K562 (cell line): ENCODE results near the gene AP2M1. TPM values are rescaled to one million over a fixed set of nuclear protein-coding genes. Genes with fewer than 3 reads are reported as not detected.

ENCODE experiments used
- ATAC-seq: fragments of 200-7000 bp; cut with Tn5 transposase; 3 replicates; pipeline ENCODE4 v1.9.1; 2020; ENCODE audit warnings: moderate library complexity
- BruUV-seq: library from RNA; stranded (reverse); fragments of 400-500 nt; replicated peaks from 2 replicates; lab custom pipeline; 2021; lab: Mats Ljungman, UMichigan
- CTCF ChIA-PET: fragments of 300-600 bp; formaldehyde crosslinking; extraction: SDS; loops from one replicate; lab custom pipeline; 2021; ENCODE audit warnings: low intra/inter-chr PET ratio; lab: Yijun Ruan, JAX
- POLR2A ChIA-PET: fragments of 300-600, 350-650 bp; sonication (Branson Sonifier 250); formaldehyde crosslinking; extraction: SDS; loops from one replicate; lab custom pipeline; 2021; ENCODE audit warnings: antibody characterized with exemption, inconsistent platforms; lab: Yijun Ruan, JAX
- DNase-seq, 4 experiments: peaks; one replicate each; pipeline versions ENCODE4 v3.0.0 to v3.0.0-alpha.2; 2011 to 2018; ENCODE audit warnings: low spot score in 3 of 4, mixed read lengths in 3 of 4; ENCODE audit errors: extremely low read depth in 1 of 4
- FAIRE-seq: peaks from 2 replicates; lab custom pipeline; 2011; peaks lifted over from hg19 to GRCh38; lab: Jason Lieb, UNC
- H2AFZ ChIP-seq: 2 replicates; pipeline ENCODE4 v1.6.0; 2011; ENCODE audit warnings: low read depth, low read length, control low read depth, inconsistent platforms
- H3K27ac ChIP-seq: fragments of 200-600 bp; 3 replicates; pipeline ENCODE4 v1.8.0; 2011; ENCODE audit warnings: low read depth, mild to moderate bottlenecking, control low read depth, inconsistent platforms, low read length, moderate library complexity, mixed read lengths; ENCODE audit errors: extremely low read depth
- H3K27me3 ChIP-seq, 2 experiments: fragments of 300-600 bp in 1 of 2; 2 replicates in 1 of 2; 3 replicates in 1 of 2; pipeline versions ENCODE4 v1.6.0 to v1.8.0; 2011; ENCODE audit warnings: inconsistent platforms in 2 of 2, low read length in 2 of 2, mild to moderate bottlenecking in 1 of 2, mixed read lengths in 1 of 2, moderate library complexity in 1 of 2; ENCODE audit not compliant: control insufficient read depth in 2 of 2, insufficient read depth in 2 of 2
- H3K36me3 ChIP-seq: fragments of 300-600 bp; 3 replicates; pipeline ENCODE4 v1.8.0; 2011; ENCODE audit warnings: mild to moderate bottlenecking, low read length, inconsistent platforms; ENCODE audit not compliant: control insufficient read depth, insufficient read depth
- H3K4me1 ChIP-seq, 2 experiments: fragments of 200-600 bp in 1 of 2; replicated peaks in 1 of 2; 2 replicates in 1 of 2; 3 replicates in 1 of 2; pipeline versions ENCODE4 v1.5.1 to v1.8.0; 2011; ENCODE audit warnings: inconsistent platforms in 2 of 2, low read length in 2 of 2, mild to moderate bottlenecking in 1 of 2, mixed read lengths in 1 of 2, moderate library complexity in 1 of 2; ENCODE audit not compliant: control insufficient read depth in 2 of 2, insufficient read depth in 2 of 2
- H3K4me2 ChIP-seq: 2 replicates; pipeline ENCODE4 v1.6.1; 2011; ENCODE audit warnings: low read length, control low read depth, inconsistent platforms, mixed read lengths; ENCODE audit not compliant: insufficient read depth
- H3K4me3 ChIP-seq: fragments of 200-600 bp; sonication (generic), shearing (Covaris generic); 2 replicates; pipeline ENCODE4 v1.5.1; 2016; ENCODE audit warnings: control low read depth, inconsistent platforms
- H3K79me2 ChIP-seq: fragments of 200-600 bp; 3 replicates; pipeline ENCODE4 v1.8.0; 2011; ENCODE audit warnings: low read length, inconsistent platforms; ENCODE audit not compliant: control insufficient read depth, insufficient read depth
- H3K9ac ChIP-seq, 2 experiments: 2 replicates each; pipeline versions ENCODE4 v1.6.0 to v1.6.1; 2011; ENCODE audit warnings: low read depth in 2 of 2, low read length in 2 of 2, control low read depth in 1 of 2, inconsistent platforms in 1 of 2, mild to moderate bottlenecking in 1 of 2, mixed read lengths in 1 of 2; ENCODE audit not compliant: insufficient read depth in 1 of 2
- H3K9me1 ChIP-seq: one replicate; pipeline ENCODE4 v1.6.0; 2011; ENCODE audit warnings: inconsistent platforms, mild to moderate bottlenecking, low read length, moderate library complexity; ENCODE audit not compliant: control insufficient read depth, insufficient read depth
- H3K9me3 ChIP-seq: replicated peaks from 2 replicates; pipeline ENCODE4 v1.5.1; 2011; ENCODE audit warnings: low read depth, low read length, inconsistent platforms; ENCODE audit not compliant: control insufficient read depth, insufficient read depth
- H4K20me1 ChIP-seq: replicated peaks from 2 replicates; pipeline ENCODE4 v1.6.1; 2011; ENCODE audit warnings: low read length, inconsistent platforms, mixed read lengths; ENCODE audit not compliant: control insufficient read depth, insufficient read depth
- CHD1 ChIP-seq: fragments of 200-600 bp; sonication (generic); IDR thresholded peaks from one replicate; pipeline ENCODE4 v1.6.1; 2012; ENCODE audit warnings: mild to moderate bottlenecking, moderate library complexity, low read length, inconsistent platforms
- NFYB ChIP-seq: IDR thresholded peaks from 2 replicates; pipeline ENCODE4 v1.6.1; 2011; ENCODE audit warnings: mild to moderate bottlenecking, moderate library complexity; ENCODE audit not compliant: insufficient read length; ENCODE audit errors: extremely low read depth
- PHB ChIP-seq: fragments of 250-450 bp; sonication (Bioruptor Pico); IDR thresholded peaks from 2 replicates; pipeline ENCODE4 v1.5.0; 2021
- RBFOX2 ChIP-seq: fragments of 200-400 bp; formaldehyde crosslinking; IDR thresholded peaks from 2 replicates; pipeline ENCODE4 v1.6.1; 2017; ENCODE audit warnings: low read depth, mild to moderate bottlenecking, low read length, moderate library complexity
- RBM15 ChIP-seq: fragments of 200-400 bp; formaldehyde crosslinking; IDR thresholded peaks from 2 replicates; pipeline ENCODE4 v1.6.1; 2018; ENCODE audit warnings: mild to moderate bottlenecking, low read length, moderate library complexity; ENCODE audit not compliant: insufficient read depth
- RUNX1 ChIP-seq: sonication (generic); IDR thresholded peaks from 2 replicates; pipeline ENCODE4 v1.6.1; 2016; ENCODE audit warnings: antibody characterized with exemption, low read depth
- SLC30A9 ChIP-seq: fragments of 250-450 bp; sonication (Bioruptor Pico); IDR thresholded peaks from 2 replicates; pipeline ENCODE4 v1.8.0; 2022; ENCODE audit warnings: mild to moderate bottlenecking, moderate library complexity
- TFAM ChIP-seq: fragments of 250-450 bp; sonication (Bioruptor Pico); conservative IDR thresholded peaks from 2 replicates; pipeline ENCODE4 v1.5.0; 2021; ENCODE audit warnings: mild to moderate bottlenecking, moderate library complexity
- ZNF134 ChIP-seq: fragments of 250-450 bp; sonication (Bioruptor Pico); conservative IDR thresholded peaks from 2 replicates; pipeline ENCODE4 v1.4.0; 2020
- ZNF24 ChIP-seq: fragments of 450-650 bp; IDR thresholded peaks from 2 replicates; pipeline ENCODE4 v1.6.1; 2016
- WGBS: fragments of 100-300 bp; shearing (Covaris generic); methylation state at CpG from one replicate; pipeline ENCODE4 v1.1.6; 2016; ENCODE audit warnings: low coverage, mixed read lengths; ENCODE audit not compliant: insufficient coverage; ENCODE audit errors: missing lambda C conversion rate; 5-methylcytosine and 5-hydroxymethylcytosine counted together
- in situ Hi-C: fragments of 300-500 bp; cut with MboI; formaldehyde crosslinking; loops from 4 replicates; pipeline ENCODE4 v1.15.0; 2018; ENCODE audit warnings: inconsistent platforms, mixed read lengths
- intact Hi-C: fragments of 100-400 bp; cut with micrococcal nuclease; formaldehyde crosslinking; loops from 2 replicates; pipeline ENCODE4 v1.14.2; 2022
- polyA plus RNA-seq, 8 experiments: library from polyadenylated mRNA; depleted of rRNA in 4 of 8; stranded (reverse) in 5 of 8; unstranded in 3 of 8; fragments of >200 nt; fragmentation: Nextera tagmentation in 2 of 8; fragmentation: Illumina TruSeq in 1 of 8; extraction: Ambion mirVana in 2 of 8; extraction: Trizol in 1 of 8; gene quantifications; 2 replicates each; pipeline versions ENCODE4 v1.2.1 to v1.2.3, GENCODE V29; 2011 to 2014; ENCODE audit warnings: inconsistent platforms in 1 of 8, missing spikeins in 1 of 8
- total RNA-seq, 7 experiments: library from RNA; depleted of rRNA in 6 of 7; stranded (reverse); fragments of >200 nt in 6 of 7; fragmentation: Illumina TruSeq in 2 of 7; extraction: Trizol in 2 of 7; gene quantifications; 2 replicates each; pipeline versions ENCODE4 v1.2.1 to v1.2.3, GENCODE V29; 2011 to 2021; ENCODE audit warnings: low replicate concordance in 1 of 7
- TF ChIP-seq, protein P1 (sequence below): fragments of 250-450 bp; sonication (Bioruptor Pico); IDR thresholded peaks from 2 replicates; pipeline ENCODE4 v1.5.0; 2021; ENCODE audit warnings: mild to moderate bottlenecking, moderate library complexity
- TF ChIP-seq, protein P2 (sequence below): fragments of 450-650 bp; formaldehyde crosslinking; IDR thresholded peaks from 2 replicates; pipeline ENCODE4 v1.4.0; 2022; ENCODE audit warnings: missing genetic modification characterization

The AP2M1 gene
- total and polyA plus RNA-seq, 9 of the 15 experiments (the other 6 are each of a cell fraction or from before 2014, with no cell fraction given) = 118 to 505 (median 296) TPM

DNA sequence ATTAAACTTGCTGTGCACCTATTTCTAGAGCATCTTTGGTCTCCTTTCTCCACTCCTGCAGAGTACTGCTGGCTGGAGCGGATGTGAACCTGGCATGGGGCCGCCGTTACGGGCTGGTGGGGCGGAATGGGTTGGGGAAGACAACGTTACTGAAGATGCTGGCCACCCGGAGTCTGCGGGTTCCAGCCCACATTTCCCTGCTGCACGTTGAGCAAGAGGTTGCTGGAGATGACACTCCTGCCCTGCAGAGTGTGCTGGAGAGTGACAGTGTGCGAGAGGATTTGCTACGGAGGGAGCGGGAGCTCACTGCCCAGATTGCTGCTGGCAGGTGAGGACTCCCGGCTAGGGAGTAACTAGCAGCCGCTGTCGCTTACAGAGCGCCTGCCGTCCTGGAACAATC, 13.4 kb downstream of the AP2M1 start:
- Histone ChIP-seq H3K79me2 (peaks cover 31% of the 10 kb centered on the region), H3K9ac (peak overlapping the region in 1 of 2 experiments; percentile 48; a peak in 2 of 4 replicates), H3K4me1 (peaks cover 17 to 32% of the 10 kb centered on the region in 2 experiments), H4K20me1 (no peaks in the 10 kb centered on the region), H2AFZ (no peak overlapping the region), H3K36me3 (peaks cover 83% of the 10 kb centered on the region), H3K9me1 (peaks cover 4% of the 10 kb centered on the region), H3K4me2 (no peak overlapping the region), H3K27ac (no peak overlapping the region), H3K9me3 (no peaks in the 10 kb centered on the region), H3K27me3 (no peaks in the 10 kb centered on the region), H3K4me3 (no peak overlapping the region)
- CTCF ChIA-PET = no interaction called here
- ATAC-seq (no peak), FAIRE-seq (no peak), DNase-seq (no peak)
- in situ Hi-C loops = no loop called here
- no peak for TF ChIP-seq RUNX1
- TF ChIP-seq RBFOX2 = peak; percentile 53
- WGBS = 93% methylated on average over 17 of the region's 17 CpGs
- intact Hi-C loops = no loop called here
- POLR2A ChIA-PET = interaction anchor here (0.5 to 1.1 kb wide), 5 partner anchors 8 to 239 kb away, joined by 3 read pairs; partner anchors contain the start of gene DVL3
- no TSS peak for BruUV-seq

DNA sequence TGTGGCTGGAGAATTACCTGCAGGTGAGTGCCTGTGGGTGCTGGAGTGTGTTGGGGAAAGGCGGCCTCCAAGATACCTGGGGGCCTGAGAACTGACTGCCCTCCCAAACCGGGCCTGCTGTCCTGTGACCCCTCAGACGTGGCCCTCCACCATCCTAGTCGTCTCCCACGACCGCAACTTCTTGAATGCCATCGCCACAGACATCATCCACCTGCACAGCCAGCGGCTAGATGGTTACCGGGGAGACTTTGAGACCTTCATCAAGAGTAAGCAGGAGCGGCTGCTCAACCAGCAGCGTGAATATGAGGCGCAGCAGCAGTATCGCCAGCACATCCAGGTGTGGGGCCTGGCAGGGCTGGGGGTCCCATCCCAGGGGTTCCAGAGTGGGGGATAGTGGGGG, 14.8 kb downstream of the AP2M1 start:
- intact Hi-C loops = no loop called here
- Histone ChIP-seq H3K9me3 (no peaks in the 10 kb centered on the region), H3K9ac (0 out of 4 replicates have a peak overlapping the region, but pooled peaks of 1 of the 2 experiments have one; percentile 1), H3K9me1 (peaks cover 4% of the 10 kb centered on the region), H2AFZ (no peak overlapping the region), H3K27ac (no peak overlapping the region), H4K20me1 (0 out of 2 replicates have a peak, but pooled peaks cover 4% of the 10 kb centered on the region), H3K4me2 (no peak overlapping the region), H3K79me2 (peaks cover 31% of the 10 kb centered on the region), H3K4me1 (peaks cover 15 to 23% of the 10 kb centered on the region in 2 experiments), H3K36me3 (peaks cover 83% of the 10 kb centered on the region), H3K4me3 (no peak overlapping the region), H3K27me3 (no peaks in the 10 kb centered on the region)
- no TSS peak for BruUV-seq
- no peak for ATAC-seq
- no peak for DNase-seq
- in situ Hi-C loops = no loop called here
- 92% methylated on average over 13 of the region's 13 CpGs for WGBS
- CTCF ChIA-PET = no interaction called here
- FAIRE-seq = no peak
- POLR2A ChIA-PET = interaction anchor here (0.6 to 0.8 kb wide), 2 partner anchors 13 to 16 kb away, joined by 3 read pairs; no protein-coding TSS in a partner anchor
- TF ChIP-seq ZNF24 = no peak
- TF ChIP-seq NFYB = no peak
- TF ChIP-seq SLC30A9 = no peak
- TF ChIP-seq, protein P1, sequence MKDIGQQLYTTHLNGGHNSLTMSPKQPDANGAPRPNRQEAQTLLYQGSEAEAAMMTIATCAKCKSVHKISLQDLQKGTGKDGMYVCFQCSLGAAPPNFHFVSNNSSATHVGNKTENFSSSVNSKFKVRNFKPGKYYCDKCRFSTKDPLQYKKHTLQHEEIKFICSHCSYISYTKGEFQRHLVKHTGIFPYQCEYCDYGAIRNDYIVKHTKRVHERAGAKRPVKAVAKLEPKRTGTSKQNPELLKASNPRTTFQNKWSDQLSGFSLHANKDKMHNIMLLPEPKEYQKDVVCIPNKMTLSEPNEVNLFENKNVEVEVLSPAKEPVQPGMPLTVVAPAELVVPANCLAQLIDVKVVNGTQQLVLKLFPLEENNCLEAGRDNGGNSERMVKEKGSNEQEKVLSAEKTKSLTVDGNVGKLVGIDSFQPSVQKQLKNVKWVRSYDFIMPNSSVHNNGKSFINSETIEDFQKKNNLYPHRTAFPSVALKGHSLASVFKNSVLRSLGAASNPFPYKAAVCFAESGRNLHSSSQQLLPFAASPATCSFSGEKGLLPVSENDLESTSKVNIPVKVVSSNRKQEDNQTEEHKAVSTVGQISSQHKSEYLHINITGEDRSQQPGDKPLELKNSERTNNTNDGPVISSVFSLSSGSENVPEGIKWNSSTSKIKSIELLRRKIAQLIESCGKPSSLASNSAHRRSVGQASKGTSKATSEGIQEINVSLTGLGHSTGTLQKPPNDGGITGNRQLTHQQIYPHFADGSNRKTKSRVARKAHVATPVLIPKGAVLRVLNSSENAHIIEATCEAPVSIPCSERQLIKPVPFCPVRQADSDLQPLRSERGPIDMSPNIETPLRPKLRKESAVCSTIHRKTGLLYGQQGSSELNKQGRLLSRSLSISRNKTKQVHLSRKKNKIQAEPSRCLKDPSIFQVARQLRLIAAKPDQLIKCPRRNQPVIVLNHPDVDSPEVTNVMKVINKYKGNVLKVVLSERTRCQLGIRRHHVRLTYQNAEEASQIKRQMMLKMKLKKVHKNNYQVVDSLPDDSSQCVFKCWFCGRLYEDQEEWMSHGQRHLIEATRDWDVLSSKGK (CRISPR knock-in tag) = no peak
- TF ChIP-seq, protein P2, sequence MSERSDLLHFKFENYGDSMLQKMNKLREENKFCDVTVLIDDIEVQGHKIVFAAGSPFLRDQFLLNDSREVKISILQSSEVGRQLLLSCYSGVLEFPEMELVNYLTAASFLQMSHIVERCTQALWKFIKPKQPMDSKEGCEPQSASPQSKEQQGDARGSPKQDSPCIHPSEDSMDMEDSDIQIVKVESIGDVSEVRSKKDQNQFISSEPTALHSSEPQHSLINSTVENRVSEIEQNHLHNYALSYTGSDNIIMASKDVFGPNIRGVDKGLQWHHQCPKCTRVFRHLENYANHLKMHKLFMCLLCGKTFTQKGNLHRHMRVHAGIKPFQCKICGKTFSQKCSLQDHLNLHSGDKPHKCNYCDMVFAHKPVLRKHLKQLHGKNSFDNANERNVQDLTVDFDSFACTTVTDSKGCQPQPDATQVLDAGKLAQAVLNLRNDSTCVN (CRISPR knock-in tag) = no peak
- TF ChIP-seq ZNF134 (CRISPR knock-in tag) = no peak
- no peak for TF ChIP-seq TFAM (CRISPR knock-in tag)
- TF ChIP-seq PHB (CRISPR knock-in tag) = no peak
- no peak for TF ChIP-seq RBM15
- no peak for TF ChIP-seq CHD1
